GM21576 (cell line): ENCODE data around the gene RTBDN.
"Not testable (repeated sequence)": the region's sequence is repeated elsewhere in the genome, so short reads cannot be mapped to it uniquely, and the experiment has no call there.

Experiments used
- ATAC-seq: cut with Tn5 transposase; IDR thresholded peaks from one replicate; pipeline ENCODE4 v1.9.1; 2021; ENCODE audit warnings: mild to moderate bottlenecking, moderate library complexity; ENCODE audit not compliant: unreplicated experiment

RTBDN gene

GRCh38 chr19:12858041-12858928 is 23.9 kb upstream of the RTBDN start:
- no peak for ATAC-seq

- ATAC-seq = no peak
Observed at GRCh38 chr19:12856653-12857052, 22.3 kb upstream of the RTBDN start.

- ATAC-seq = peak; percentile 58
Observed at GRCh38 chr19:12847159-12848139, 13.1 kb upstream of the RTBDN start.

- ATAC-seq = not testable (repeated sequence)
Observed at GRCh38 chr19:12846613-12847012, 12.2 kb upstream of the RTBDN start.

GRCh38 chr19:12843999-12844732 is 9.8 kb upstream of the RTBDN start:
- ATAC-seq = no peak

- no peak for ATAC-seq
Observed at GRCh38 chr19:12843328-12843727, 8.9 kb upstream of the RTBDN start.

GRCh38 chr19:12842511-12842910 is 8.1 kb upstream of the RTBDN start:
- ATAC-seq = no peak

- ATAC-seq = no peak
Observed at GRCh38 chr19:12841094-12841493, 6.7 kb upstream of the RTBDN start.

GRCh38 chr19:12840091-12841079 is 6.0 kb upstream of the RTBDN start:
- no peak for ATAC-seq

- no peak for ATAC-seq
Observed at GRCh38 chr19:12838886-12839756, 4.7 kb upstream of the RTBDN start.

GRCh38 chr19:12838182-12838885 is 4.0 kb upstream of the RTBDN start, which contains the start of gene MAST1:
TSS of gene MAST1 (plus strand) at chr19:12838515. CDS start at chr19:12838573, 58 bp downstream.
- no peak for ATAC-seq

GRCh38 chr19:12837225-12837624 is 2.8 kb upstream of the RTBDN start:
- ATAC-seq = no peak

GRCh38 chr19:12836529-12836863 is 2.1 kb upstream of the RTBDN start:
- ATAC-seq = no peak

GRCh38 chr19:12834976-12835757 is 788 bp upstream of the RTBDN start:
- no peak for ATAC-seq

- ATAC-seq = no peak
Observed at GRCh38 chr19:12833738-12834565, 427 bp downstream of the RTBDN start.

GRCh38 chr19:12833418-12833737 is 1.0 kb downstream of the RTBDN start:
- ATAC-seq = no peak

- no peak for ATAC-seq
Observed at GRCh38 chr19:12828494-12828893, 5.9 kb downstream of the RTBDN start.
